Kidney (tissue), 14 donors: Measurements from ENCODE around the gene TADA2A. TPM values are rescaled to one million over a fixed set of nuclear protein-coding genes. Genes with fewer than 3 reads are reported as not detected.

Experiments used
- DNase-seq, 5 donors: peaks; one replicate each; pipeline ENCODE4 v3.0.0-alpha.2; 2013 to 2020
- FAIRE-seq: peaks from 2 replicates; lab custom pipeline; 2012; peaks lifted over from hg19 to GRCh38; lab: Jason Lieb, UNC
- H3K27ac ChIP-seq, 2 donors: one replicate each; pipeline ENCODE4 v1.7.0; 2013; ENCODE audit warnings: low read depth in 2 of 2, low read length in 2 of 2, inconsistent platforms in 1 of 2
- H3K27me3 ChIP-seq: one replicate; pipeline ENCODE4 v1.7.1; 2013; ENCODE audit warnings: low read length, inconsistent platforms; ENCODE audit not compliant: control insufficient read depth, insufficient read depth
- H3K36me3 ChIP-seq, 3 donors: one replicate each; pipeline versions ENCODE4 v1.7.0 to v1.7.1; 2013; ENCODE audit warnings: low read length in 3 of 3, control low read depth in 1 of 3, inconsistent platforms in 1 of 3; ENCODE audit not compliant: insufficient read depth in 3 of 3, control insufficient read depth in 2 of 3
- H3K4me1 ChIP-seq, 3 donors: one replicate each; pipeline versions ENCODE4 v1.7.0 to v1.7.1; 2013; ENCODE audit warnings: low read length in 3 of 3, inconsistent platforms in 1 of 3, low read depth in 1 of 3; ENCODE audit not compliant: control insufficient read depth in 2 of 3, insufficient read depth in 2 of 3
- H3K4me3 ChIP-seq, 3 donors: one replicate each; pipeline versions ENCODE4 v1.7.0 to v1.8.1; 2013; ENCODE audit warnings: low read length in 3 of 3, control low read depth in 1 of 3, inconsistent platforms in 1 of 3
- H3K9ac ChIP-seq, 3 donors: one replicate each; pipeline versions ENCODE4 v1.7.0 to v1.7.1; 2013; ENCODE audit warnings: low read length in 3 of 3, control low read depth in 1 of 3, inconsistent platforms in 1 of 3
- H3K9me3 ChIP-seq, 3 donors: one replicate each; pipeline versions ENCODE4 v1.7.0 to v1.7.1; 2013; ENCODE audit warnings: low read length in 3 of 3, control low read depth in 1 of 3, inconsistent platforms in 1 of 3; ENCODE audit not compliant: control insufficient read depth in 2 of 3, insufficient read depth in 1 of 3
- intact Hi-C: fragments of 100-400 bp; cut with DNase I; formaldehyde crosslinking; loops from one replicate; pipeline ENCODE4 v1.11.1; 2022
- polyA plus RNA-seq: library from polyadenylated mRNA; stranded (reverse); fragments of 350-450 nt; fragmentation: Illumina TruSeq; extraction: RNeasy Lipid Tissue Mini Kit (QIAGEN cat#74804); gene quantifications from one replicate; pipeline ENCODE4 v1.2.3, GENCODE V29; 2014; ENCODE audit warnings: low read depth, low replicate concordance; ENCODE audit not compliant: insufficient read depth
- total RNA-seq: library from RNA; stranded (reverse); fragmentation: NEBNext Ultra II Directional; extraction: Animal tissue kit (Norgen Biotek cat#: 25700); gene quantifications from one replicate; pipeline ENCODE4 v1.2.1, GENCODE V29; 2021
- TF ChIP-seq, protein P1 (sequence below): IDR thresholded peaks from 3 replicates; pipeline ENCODE4 v1.5.1; 2012; ENCODE audit warnings: mild to moderate bottlenecking, moderate library complexity, borderline replicate concordance; ENCODE audit not compliant: insufficient read depth; ENCODE audit errors: extremely low read depth
- donor health status: control.
- donor health status: control.
- donor health status: control.
- donor health status: control.
- donor health status: control.
- donor health status: DM: yes; HTN: yes; CAD: no.
- donor health status: Normal renal cell carcinoma (clear cell type).

Gene TADA2A
- total and polyA plus RNA-seq, 2 donors from 2014 or later: 6.6 to 26.0 TPM

DNA sequence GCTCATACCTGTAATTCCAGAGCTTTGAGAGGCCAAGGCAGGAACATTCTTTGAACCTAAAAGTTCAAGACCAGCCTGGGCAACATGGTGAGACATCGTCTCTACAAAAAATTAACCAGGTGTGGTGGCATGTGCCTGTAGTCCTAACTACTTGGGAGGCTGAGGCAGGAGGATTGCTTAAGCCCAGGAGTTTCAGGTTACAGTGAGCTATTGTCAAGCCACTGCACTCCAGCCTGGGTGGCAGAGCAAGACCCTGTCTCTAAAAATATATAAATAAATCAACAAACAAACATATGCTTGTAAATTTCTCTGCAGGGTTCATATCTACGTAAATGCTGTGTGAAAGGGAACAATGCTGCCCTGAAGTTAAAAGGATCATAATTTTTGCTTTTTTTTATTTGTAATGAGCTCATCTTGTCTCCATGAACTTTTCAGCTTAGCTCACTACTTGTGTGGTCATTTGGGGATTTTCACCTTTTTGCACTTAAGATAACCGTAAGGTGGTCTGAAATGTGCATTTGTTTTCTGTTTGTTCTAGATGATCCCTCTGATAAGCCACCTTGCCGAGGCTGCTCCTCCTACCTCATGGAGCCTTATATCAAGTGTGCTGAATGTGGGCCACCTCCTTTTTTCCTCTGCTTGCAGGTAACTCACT, 16.4 kb downstream of the TADA2A start:
- DNase-seq (no peak), FAIRE-seq (no peak)
- no peak overlapping the region for H3K4me3 ChIP-seq
- H3K4me1 ChIP-seq: no peaks in the 10 kb centered on the region
- H3K36me3 ChIP-seq: peaks cover 0 to 28% (median 6%) of the 10 kb centered on the region in 3 donors
- no peak overlapping the region for H3K27ac ChIP-seq
- H3K27me3 ChIP-seq: no peaks in the 10 kb centered on the region
- H3K9me3 ChIP-seq: no peaks in the 10 kb centered on the region
- H3K9ac ChIP-seq: no peak overlapping the region
- intact Hi-C loops: no loop called here
- TF ChIP-seq, protein P1, sequence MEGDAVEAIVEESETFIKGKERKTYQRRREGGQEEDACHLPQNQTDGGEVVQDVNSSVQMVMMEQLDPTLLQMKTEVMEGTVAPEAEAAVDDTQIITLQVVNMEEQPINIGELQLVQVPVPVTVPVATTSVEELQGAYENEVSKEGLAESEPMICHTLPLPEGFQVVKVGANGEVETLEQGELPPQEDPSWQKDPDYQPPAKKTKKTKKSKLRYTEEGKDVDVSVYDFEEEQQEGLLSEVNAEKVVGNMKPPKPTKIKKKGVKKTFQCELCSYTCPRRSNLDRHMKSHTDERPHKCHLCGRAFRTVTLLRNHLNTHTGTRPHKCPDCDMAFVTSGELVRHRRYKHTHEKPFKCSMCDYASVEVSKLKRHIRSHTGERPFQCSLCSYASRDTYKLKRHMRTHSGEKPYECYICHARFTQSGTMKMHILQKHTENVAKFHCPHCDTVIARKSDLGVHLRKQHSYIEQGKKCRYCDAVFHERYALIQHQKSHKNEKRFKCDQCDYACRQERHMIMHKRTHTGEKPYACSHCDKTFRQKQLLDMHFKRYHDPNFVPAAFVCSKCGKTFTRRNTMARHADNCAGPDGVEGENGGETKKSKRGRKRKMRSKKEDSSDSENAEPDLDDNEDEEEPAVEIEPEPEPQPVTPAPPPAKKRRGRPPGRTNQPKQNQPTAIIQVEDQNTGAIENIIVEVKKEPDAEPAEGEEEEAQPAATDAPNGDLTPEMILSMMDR: no peak

- TF ChIP-seq, protein P1: no peak
- Histone ChIP-seq H3K4me3 (no peak overlapping the region), H3K36me3 (peaks cover 0 to 33% (median 9%) of the 10 kb centered on the region in 3 donors), H3K27ac (no peak overlapping the region), H3K9me3 (no peaks in the 10 kb centered on the region), H3K27me3 (no peaks in the 10 kb centered on the region), H3K9ac (no peak overlapping the region), H3K4me1 (no peaks in the 10 kb centered on the region)
- FAIRE-seq: no peak
- intact Hi-C loops: no loop called here
- no peak for DNase-seq
Measured at GRCh38 chr17:37425268-37425667, 18.6 kb downstream of the TADA2A start.

- Histone ChIP-seq H3K27ac (no peak overlapping the region), H3K36me3 (peaks cover 0 to 36% (median 9%) of the 10 kb centered on the region in 3 donors), H3K27me3 (no peaks in the 10 kb centered on the region), H3K9me3 (no peaks in the 10 kb centered on the region), H3K4me1 (no peaks in the 10 kb centered on the region), H3K9ac (no peak overlapping the region), H3K4me3 (no peak overlapping the region)
- intact Hi-C loops: no loop called here
- FAIRE-seq (no peak), DNase-seq (no peak)
- TF ChIP-seq, protein P1: no peak
Measured at GRCh38 chr17:37429039-37429438, 22.4 kb downstream of the TADA2A start.
